Measurements from ENCODE around the gene TCF21.

DNA sequence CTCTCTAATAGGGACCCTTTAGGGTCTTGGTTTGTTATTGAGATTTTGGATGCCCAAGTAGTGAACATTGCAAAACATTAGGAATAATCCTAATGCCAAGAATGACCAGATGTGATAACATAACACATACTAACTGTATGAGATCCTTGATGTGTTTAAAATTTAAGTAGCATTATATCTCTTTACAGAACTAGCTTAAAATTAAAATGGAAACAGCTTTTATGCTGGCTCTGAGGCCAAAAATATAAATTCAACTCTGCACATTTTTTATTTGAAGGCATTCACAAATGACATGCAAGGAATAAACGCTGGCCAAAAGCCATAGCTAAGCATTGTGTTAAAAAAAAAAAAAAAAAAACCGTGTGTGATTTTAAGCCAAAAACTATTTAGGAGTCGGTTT, 47.7 kb upstream of the TCF21 start:
- TF ChIP-seq, protein P1, sequence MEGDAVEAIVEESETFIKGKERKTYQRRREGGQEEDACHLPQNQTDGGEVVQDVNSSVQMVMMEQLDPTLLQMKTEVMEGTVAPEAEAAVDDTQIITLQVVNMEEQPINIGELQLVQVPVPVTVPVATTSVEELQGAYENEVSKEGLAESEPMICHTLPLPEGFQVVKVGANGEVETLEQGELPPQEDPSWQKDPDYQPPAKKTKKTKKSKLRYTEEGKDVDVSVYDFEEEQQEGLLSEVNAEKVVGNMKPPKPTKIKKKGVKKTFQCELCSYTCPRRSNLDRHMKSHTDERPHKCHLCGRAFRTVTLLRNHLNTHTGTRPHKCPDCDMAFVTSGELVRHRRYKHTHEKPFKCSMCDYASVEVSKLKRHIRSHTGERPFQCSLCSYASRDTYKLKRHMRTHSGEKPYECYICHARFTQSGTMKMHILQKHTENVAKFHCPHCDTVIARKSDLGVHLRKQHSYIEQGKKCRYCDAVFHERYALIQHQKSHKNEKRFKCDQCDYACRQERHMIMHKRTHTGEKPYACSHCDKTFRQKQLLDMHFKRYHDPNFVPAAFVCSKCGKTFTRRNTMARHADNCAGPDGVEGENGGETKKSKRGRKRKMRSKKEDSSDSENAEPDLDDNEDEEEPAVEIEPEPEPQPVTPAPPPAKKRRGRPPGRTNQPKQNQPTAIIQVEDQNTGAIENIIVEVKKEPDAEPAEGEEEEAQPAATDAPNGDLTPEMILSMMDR (IDR thresholded peaks at IDR 0.05), result no peak
- TF ChIP-seq POLR2A (IDR thresholded peaks at IDR 0.05) (no peak), EP300 (IDR thresholded peaks at IDR 0.05) (no peak)
